SU-DHL-6 (cell line): ENCODE measurements around the gene ANKRD33B.

ENCODE experiments used
- CTCF ChIP-seq: fragments of 200-600 bp; sonication (generic); IDR thresholded peaks from one replicate; pipeline ENCODE4 v1.5.1; 2017; ENCODE audit warnings: antibody characterized with exemption, mild to moderate bottlenecking, low read length, moderate library complexity; ENCODE audit not compliant: insufficient read depth, poor library complexity, severe bottlenecking
- EZH2phosphoT487 ChIP-seq: fragments of 200-600 bp; sonication (generic), shearing (Covaris generic); conservative IDR thresholded peaks from 2 replicates; pipeline ENCODE4 v1.6.1; 2018; ENCODE audit warnings: mild to moderate bottlenecking, antibody characterized with exemption, low read length, moderate library complexity, mixed read lengths

- TF ChIP-seq CTCF (no peak), EZH2phosphoT487 (no peak)
Measured at GRCh38 chr5:10661401-10661800, 97.5 kb downstream of the ANKRD33B start.
